Smooth muscle cell (in vitro differentiated cells): ENCODE results near the gene MTREX. TPM values are rescaled to one million over a fixed set of nuclear protein-coding genes. Genes with fewer than 3 reads are reported as not detected.

ENCODE experiments used
- DNase-seq: peaks from one replicate; lab custom pipeline; 2025; ENCODE audit not compliant: unreplicated experiment; lab: John Stamatoyannopoulos, UW
- H2AFZ ChIP-seq: fragments of 200-600 bp; sonication (generic); 2 replicates; pipeline ENCODE4 v1.6.0; 2016; ENCODE audit warnings: antibody characterized with exemption, low read depth, mild to moderate bottlenecking
- H3F3A ChIP-seq: fragments of 200-600 bp; sonication (generic); 2 replicates; pipeline ENCODE4 v1.6.0; 2017; ENCODE audit warnings: antibody characterized with exemption, low read depth
- H3K27ac ChIP-seq: fragments of 200-600 bp; sonication (generic); 2 replicates; pipeline ENCODE4 v1.5.1; 2016; ENCODE audit warnings: low read depth, mild to moderate bottlenecking
- H3K27me3 ChIP-seq: fragments of 200-600 bp; sonication (generic); 2 replicates; pipeline ENCODE4 v1.6.1; 2016; ENCODE audit warnings: low read depth, mild to moderate bottlenecking
- H3K36me3 ChIP-seq: fragments of 200-600 bp; sonication (generic); 2 replicates; pipeline ENCODE4 v1.5.1; 2016; ENCODE audit warnings: low read depth
- H3K4me1 ChIP-seq: fragments of 200-600 bp; sonication (generic); 2 replicates; pipeline ENCODE4 v1.5.1; 2016; ENCODE audit warnings: low read depth
- H3K4me2 ChIP-seq: fragments of 200-600 bp; sonication (generic); 2 replicates; pipeline ENCODE4 v1.6.0; 2016; ENCODE audit warnings: mild to moderate bottlenecking
- H3K4me3 ChIP-seq: fragments of 200-600 bp; sonication (generic); 2 replicates; pipeline ENCODE4 v1.5.1; 2016; ENCODE audit warnings: mild to moderate bottlenecking
- H3K79me2 ChIP-seq: fragments of 200-600 bp; sonication (generic); 2 replicates; pipeline ENCODE4 v1.6.0; 2016; ENCODE audit warnings: low read depth, mild to moderate bottlenecking
- H3K9ac ChIP-seq: fragments of 200-600 bp; sonication (generic); 2 replicates; pipeline ENCODE4 v1.6.0; 2016; ENCODE audit warnings: low read depth
- H3K9me3 ChIP-seq: fragments of 200-600 bp; sonication (generic); replicated peaks from 2 replicates; pipeline ENCODE4 v1.5.1; 2016; ENCODE audit warnings: low read depth
- H4K20me1 ChIP-seq: fragments of 200-600 bp; sonication (generic); 2 replicates; pipeline ENCODE4 v1.6.0; 2016; ENCODE audit warnings: low read depth
- CTCF ChIP-seq: fragments of 200-600 bp; sonication (generic); IDR thresholded peaks from 2 replicates; pipeline ENCODE4 v1.5.1; 2017; ENCODE audit warnings: borderline replicate concordance, mild to moderate bottlenecking, antibody characterized with exemption; ENCODE audit not compliant: insufficient read depth, poor library complexity, severe bottlenecking
- WGBS: methylation state at CpG from one replicate; pipeline ENCODE4 v1.1.7; 2016; ENCODE audit warnings: low lambda C conversion rate; 5-methylcytosine and 5-hydroxymethylcytosine counted together
- polyA plus RNA-seq: library from polyadenylated mRNA; unstranded; fragments of >200 nt; fragmentation: Nextera tagmentation; extraction: Ambion mirVana; gene quantifications from 2 replicates; pipeline ENCODE4 v1.2.1, GENCODE V29; 2016
- total RNA-seq: library from RNA; depleted of rRNA; stranded (reverse); fragments of >200 nt; gene quantifications from 2 replicates; pipeline ENCODE4 v1.2.3, GENCODE V29; 2014

MTREX gene
- total and polyA plus RNA-seq, 2 experiments from 2014 or later = 20.7 to 93.9 TPM

- Histone ChIP-seq H3K9me3 (no peaks in the 10 kb centered on the region), H4K20me1 (no peaks in the 10 kb centered on the region), H3F3A (no peaks in the 10 kb centered on the region), H3K4me2 (no peak overlapping the region), H3K4me1 (no peaks in the 10 kb centered on the region), H3K79me2 (peaks cover 3% of the 10 kb centered on the region), H3K9ac (no peak overlapping the region), H2AFZ (no peak overlapping the region), H3K4me3 (no peak overlapping the region), H3K27me3 (no peaks in the 10 kb centered on the region), H3K27ac (no peak overlapping the region), H3K36me3 (no peaks in the 10 kb centered on the region)
- WGBS = 90% methylated on average over 1 of the region's 1 CpG
- TF ChIP-seq CTCF = no peak
- DNase-seq = no peak
Measured at GRCh38 chr5:55453211-55453610, 145.4 kb downstream of the MTREX start.

GRCh38 chr5:55454282-55454681 is 146.5 kb downstream of the MTREX start:
- Histone ChIP-seq H3K9ac (no peak overlapping the region), H3F3A (no peaks in the 10 kb centered on the region), H3K4me2 (no peak overlapping the region), H2AFZ (no peak overlapping the region), H3K9me3 (no peaks in the 10 kb centered on the region), H3K27ac (no peak overlapping the region), H3K4me3 (no peak overlapping the region), H3K36me3 (no peaks in the 10 kb centered on the region), H3K4me1 (no peaks in the 10 kb centered on the region), H3K27me3 (no peaks in the 10 kb centered on the region), H3K79me2 (peaks cover 9% of the 10 kb centered on the region), H4K20me1 (no peaks in the 10 kb centered on the region)
- no peak for DNase-seq
- 92% methylated on average over 2 of the region's 2 CpGs for WGBS
- no peak for TF ChIP-seq CTCF

- Histone ChIP-seq H2AFZ (no peak overlapping the region), H4K20me1 (no peaks in the 10 kb centered on the region), H3K9ac (no peak overlapping the region), H3K4me3 (no peak overlapping the region), H3K36me3 (no peaks in the 10 kb centered on the region), H3K27me3 (no peaks in the 10 kb centered on the region), H3K4me2 (no peak overlapping the region), H3K27ac (peak overlapping the region; percentile 51), H3F3A (no peaks in the 10 kb centered on the region), H3K4me1 (no peaks in the 10 kb centered on the region), H3K9me3 (no peaks in the 10 kb centered on the region), H3K79me2 (peaks cover 23% of the 10 kb centered on the region)
- DNase-seq = no peak
- WGBS = 87% methylated on average over 3 of the region's 3 CpGs
- TF ChIP-seq CTCF = no peak
Measured at GRCh38 chr5:55456216-55456895, 148.6 kb downstream of the MTREX start.

- H3K4me1 ChIP-seq = no peaks in the 10 kb centered on the region
- no peak for TF ChIP-seq CTCF
- H3K9ac ChIP-seq = no peak overlapping the region
- no peaks in the 10 kb centered on the region for H3K36me3 ChIP-seq
- DNase-seq = no peak
- H4K20me1 ChIP-seq = no peaks in the 10 kb centered on the region
- no peak overlapping the region for H3K27ac ChIP-seq
- no peaks in the 10 kb centered on the region for H3F3A ChIP-seq
- peaks cover 23% of the 10 kb centered on the region for H3K79me2 ChIP-seq
- H3K4me2 ChIP-seq = no peak overlapping the region
- H2AFZ ChIP-seq = no peak overlapping the region
- no peaks in the 10 kb centered on the region for H3K9me3 ChIP-seq
- WGBS = 96% methylated on average over 2 of the region's 2 CpGs
- H3K4me3 ChIP-seq = no peak overlapping the region
- H3K27me3 ChIP-seq = no peaks in the 10 kb centered on the region
Measured at GRCh38 chr5:55459572-55459971, 151.8 kb downstream of the MTREX start.
